IMR-90 (cell line): ENCODE measurements around the gene UGDH. TPM values are rescaled to one million over a fixed set of nuclear protein-coding genes. Genes with fewer than 3 reads are reported as not detected.
"Not testable (repeated sequence)": the region's sequence is repeated elsewhere in the genome, so short reads cannot be mapped to it uniquely, and the experiment has no call there.

Experiments used
- ATAC-seq: fragments of 200-7000 bp; cut with Tn5 transposase; 2 replicates; pipeline ENCODE4 v1.9.1; 2020; ENCODE audit warnings: low read depth, mild to moderate bottlenecking, moderate library complexity
- BruUV-seq: library from RNA; stranded (reverse); fragments of 400-500 nt; replicated peaks from 2 replicates; lab custom pipeline; 2021; lab: Mats Ljungman, UMichigan
- CTCF ChIA-PET: fragments of 300-600 bp; formaldehyde crosslinking; extraction: SDS; loops from one replicate; lab custom pipeline; 2021; ENCODE audit warnings: antibody characterized with exemption; lab: Yijun Ruan, JAX
- POLR2A ChIA-PET: fragments of 300-600 bp; sonication (Branson Sonifier 250); formaldehyde crosslinking; loops from one replicate; lab custom pipeline; 2022; ENCODE audit warnings: antibody characterized with exemption; ENCODE audit not compliant: unreplicated experiment; lab: Charles Lee
- DNase-seq: peaks from one replicate; pipeline ENCODE4 v3.0.0; 2013
- H2AFZ ChIP-seq: replicated peaks from 2 replicates; pipeline ENCODE3; 2013; ENCODE audit warnings: low read length, mild to moderate bottlenecking; ENCODE audit not compliant: poor library complexity
- H2AK5ac ChIP-seq: 2 replicates; pipeline ENCODE4 v1.6.1; 2013; ENCODE audit warnings: low read depth, low read length, inconsistent platforms
- H2AK9ac ChIP-seq: replicated peaks from 2 replicates; pipeline ENCODE3; 2013; ENCODE audit warnings: mild to moderate bottlenecking, low read depth, low read length, moderate library complexity; ENCODE audit not compliant: poor library complexity
- H2BK120ac ChIP-seq: 2 replicates; pipeline ENCODE4 v1.6.1; 2013; ENCODE audit warnings: low read depth, low read length, inconsistent platforms
- H2BK15ac ChIP-seq: 3 replicates; pipeline ENCODE4 v1.6.1; 2013; ENCODE audit warnings: low read depth, low read length, inconsistent platforms
- H2BK20ac ChIP-seq: 2 replicates; pipeline ENCODE4 v1.6.1; 2013; ENCODE audit warnings: low read depth, mild to moderate bottlenecking, inconsistent platforms, low read length, moderate library complexity
- H2BK5ac ChIP-seq: 2 replicates; pipeline ENCODE4 v1.6.1; 2013; ENCODE audit warnings: mild to moderate bottlenecking, low read depth, low read length, inconsistent platforms; ENCODE audit not compliant: poor library complexity, severe bottlenecking
- H3K14ac ChIP-seq: replicated peaks from 2 replicates; pipeline ENCODE4 v1.6.1; 2013; ENCODE audit warnings: low read depth, low read length, inconsistent platforms
- H3K18ac ChIP-seq: 2 replicates; pipeline ENCODE4 v1.6.1; 2013; ENCODE audit warnings: low read depth, low read length, control low read depth
- H3K23ac ChIP-seq: 2 replicates; pipeline ENCODE4 v1.6.1; 2013; ENCODE audit warnings: low read depth, low read length, inconsistent platforms
- H3K27ac ChIP-seq: 2 replicates; pipeline ENCODE4 v1.5.1; 2013; ENCODE audit warnings: mild to moderate bottlenecking, control low read depth, low read length; ENCODE audit not compliant: insufficient read depth
- H3K27me3 ChIP-seq: 2 replicates; pipeline ENCODE4 v1.6.1; 2013; ENCODE audit warnings: low read length; ENCODE audit not compliant: control insufficient read depth, insufficient read depth
- H3K36me3 ChIP-seq: 2 replicates; pipeline ENCODE4 v1.6.1; 2013; ENCODE audit warnings: low read length, mixed read lengths; ENCODE audit not compliant: control insufficient read depth, insufficient read depth
- H3K4ac ChIP-seq: 2 replicates; pipeline ENCODE4 v1.6.1; 2013; ENCODE audit warnings: low read depth, low read length, inconsistent platforms
- H3K4me1 ChIP-seq: 2 replicates; pipeline ENCODE4 v1.6.1; 2013; ENCODE audit warnings: low read length, mixed read lengths; ENCODE audit not compliant: control insufficient read depth, insufficient read depth
- H3K4me2 ChIP-seq: 2 replicates; pipeline ENCODE4 v1.6.1; 2013; ENCODE audit warnings: low read depth, mild to moderate bottlenecking, control low read depth, low read length, moderate library complexity
- H3K4me3 ChIP-seq: 2 replicates; pipeline ENCODE4 v1.5.1; 2013; ENCODE audit warnings: low read depth, mild to moderate bottlenecking, control low read depth, low read length, moderate library complexity; ENCODE audit not compliant: insufficient read depth
- H3K56ac ChIP-seq: 2 replicates; pipeline ENCODE4 v1.6.1; 2013; ENCODE audit warnings: low read length, inconsistent platforms; ENCODE audit not compliant: insufficient read depth; ENCODE audit errors: extremely low read depth
- H3K79me1 ChIP-seq, 2 experiments: 2 replicates each; pipeline ENCODE4 v1.6.1; 2013; ENCODE audit warnings: low read length in 2 of 2, inconsistent platforms in 1 of 2, low read depth in 1 of 2
- H3K9ac ChIP-seq: 2 replicates; pipeline ENCODE4 v1.6.1; 2013; ENCODE audit warnings: low read depth, low read length, control low read depth
- H3K9me1 ChIP-seq: 2 replicates; pipeline ENCODE4 v1.6.1; 2013; ENCODE audit warnings: low read length, inconsistent platforms; ENCODE audit not compliant: insufficient read depth
- H3K9me3 ChIP-seq: 2 replicates; pipeline ENCODE4 v1.6.1; 2013; ENCODE audit warnings: low read length; ENCODE audit not compliant: control insufficient read depth, insufficient read depth
- H4K20me1 ChIP-seq: 2 replicates; pipeline ENCODE4 v1.6.1; 2013; ENCODE audit warnings: low read length, inconsistent platforms; ENCODE audit not compliant: insufficient read depth
- H4K5ac ChIP-seq: 2 replicates; pipeline ENCODE4 v1.6.1; 2013; ENCODE audit warnings: mild to moderate bottlenecking, low read depth, low read length, control low read depth
- H4K8ac ChIP-seq, 2 experiments: 2 replicates each; pipeline ENCODE4 v1.6.1; 2013; ENCODE audit warnings: low read depth in 2 of 2, low read length in 2 of 2, control low read depth in 1 of 2, inconsistent platforms in 1 of 2
- H4K91ac ChIP-seq: 2 replicates; pipeline ENCODE4 v1.6.1; 2013; ENCODE audit warnings: low read depth, low read length, inconsistent platforms; ENCODE audit not compliant: insufficient read depth
- WGBS, 2 experiments: methylation state at CpG; one replicate each; pipeline versions ENCODE4 v1.1.5 to v1.1.7; 2013; ENCODE audit warnings: missing lambda C conversion rate in 2 of 2; ENCODE audit not compliant: insufficient read length in 1 of 2; ENCODE audit errors: extremely low coverage in 2 of 2; 5-methylcytosine and 5-hydroxymethylcytosine counted together
- dilution Hi-C: fragments of 300-500 bp; cut with HindIII; formaldehyde crosslinking; loops from one replicate; pipeline ENCODE4 v1.14.3; 2018; ENCODE audit warnings: low sequenced_read_pairs; ENCODE audit not compliant: unreplicated experiment
- in situ Hi-C: fragments of 300-500 bp; cut with MboI; formaldehyde crosslinking; loops from 3 replicates; pipeline ENCODE4 v1.14.3; 2019; ENCODE audit warnings: low sequenced_read_pairs, inconsistent platforms, mixed read lengths
- intact Hi-C: fragments of 100-400 bp; cut with micrococcal nuclease; formaldehyde crosslinking; loops from 2 replicates; pipeline ENCODE4 v1.10.0; 2022
- polyA plus RNA-seq, 3 experiments: library from polyadenylated mRNA; depleted of rRNA; stranded (reverse); fragments of >200 nt; gene quantifications; 2 replicates each; pipeline ENCODE4 v1.2.3, GENCODE V29; 2012; ENCODE audit warnings: low replicate concordance in 1 of 3
- total RNA-seq: library from RNA; depleted of rRNA; stranded (reverse); fragments of >200 nt; gene quantifications from 2 replicates; pipeline ENCODE4 v1.2.3, GENCODE V29; 2012

Gene UGDH
- total and polyA plus RNA-seq, 2 of the 4 experiments (the other 2 are of a cell fraction) = 69.2 to 257 TPM

- H3K14ac ChIP-seq, H3K18ac ChIP-seq, BruUV-seq, H2BK15ac ChIP-seq, H2BK20ac ChIP-seq, H3K9me3 ChIP-seq, DNase-seq, H4K20me1 ChIP-seq, H2AK9ac ChIP-seq, H3K27me3 ChIP-seq, POLR2A ChIA-PET, H3K56ac ChIP-seq, H2AFZ ChIP-seq, H4K5ac ChIP-seq, dilution Hi-C loops, H4K91ac ChIP-seq, intact Hi-C loops, H3K23ac ChIP-seq, H3K9ac ChIP-seq, H3K4me1 ChIP-seq, H3K4me2 ChIP-seq, H3K4me3 ChIP-seq, H4K8ac ChIP-seq, CTCF ChIA-PET, H3K4ac ChIP-seq, H2BK120ac ChIP-seq, ATAC-seq, H3K9me1 ChIP-seq, in situ Hi-C loops: not testable (repeated sequence)
- peaks cover 27 to 56% of the 10 kb centered on the region in 2 experiments for H3K79me1 ChIP-seq
- H2BK5ac ChIP-seq = peak overlapping the region; percentile 88
- H3K36me3 ChIP-seq = peaks cover 41% of the 10 kb centered on the region
- H3K27ac ChIP-seq = peak overlapping the region; percentile 85; the same call in 1 of the 2 replicates
- H2AK5ac ChIP-seq = peak overlapping the region; percentile 21; the same call in 1 of the 2 replicates
- WGBS, 2 experiments = no CpG with 5 or more reads among the region's 1 CpG
These were observed 13.0 kb downstream of the UGDH start for GRCh38 chr4:39514266-39514665.
